Measurements from ENCODE around the gene ARHGAP8.
A peak's percentile ranks its signal among the peaks of the same experiment; 100 is the strongest.

The ARHGAP8 gene

DNA sequence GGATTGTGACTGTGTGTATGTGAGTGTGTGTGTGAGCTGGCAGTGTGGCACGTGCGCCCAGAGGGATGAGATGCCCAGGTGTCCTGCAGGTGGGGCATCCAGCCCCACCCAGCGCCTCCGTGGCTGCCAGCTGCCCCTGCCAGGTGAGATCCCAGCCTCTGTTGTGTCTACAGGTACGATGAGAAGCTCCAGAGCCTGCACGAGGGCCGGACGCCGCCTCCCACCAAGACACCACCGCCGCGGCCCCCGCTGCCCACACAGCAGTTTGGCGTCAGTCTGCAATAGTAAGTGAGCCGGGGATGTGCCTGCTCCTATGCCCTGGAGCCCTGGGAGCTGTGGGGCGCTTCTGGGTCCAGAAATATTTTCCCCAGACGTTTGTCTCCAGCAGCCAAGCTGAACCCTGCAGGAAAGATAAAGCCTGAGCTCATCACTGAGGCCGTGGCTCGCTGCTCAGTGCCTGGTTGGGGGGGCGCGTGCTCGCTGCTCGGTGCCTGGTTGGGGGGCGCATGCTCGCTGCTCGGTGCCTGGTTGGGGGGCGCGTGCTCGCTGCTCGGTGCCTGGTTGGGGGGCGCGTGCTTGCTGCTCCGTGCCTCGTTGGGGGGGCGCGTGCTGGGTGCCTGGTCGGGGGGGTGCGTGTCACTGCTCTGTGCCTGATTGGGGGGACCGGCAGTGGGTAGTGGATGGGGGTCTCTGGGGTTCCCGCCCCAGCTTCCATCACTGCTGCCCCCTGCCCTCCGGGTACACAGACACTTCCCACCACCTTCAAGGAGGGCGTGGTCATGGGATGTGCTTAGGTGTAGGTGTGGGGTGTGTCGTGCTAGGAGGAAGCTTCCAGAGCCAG, 73.2 kb downstream of the ARHGAP8 start:
- no peak for DNase-seq
- TF ChIP-seq CTCF (IDR thresholded peaks at IDR 0.05; ENCODE audit: low read depth, low read length) = no peak
- no peak overlapping the region for H3K27ac ChIP-seq
- H3K9me3 ChIP-seq (ENCODE audit: severe bottlenecking) = no peaks in the 10 kb centered on the region
- no peaks in the 10 kb centered on the region for H3K27me3 ChIP-seq (ENCODE audit: insufficient read depth, low read depth, severe bottlenecking)
- H3K4me3 ChIP-seq (ENCODE audit: low read depth, low read length) = no peak overlapping the region
- no peaks in the 10 kb centered on the region for H3K36me3 ChIP-seq

GRCh38 chr22:44827666-44828190, 75.4 kb downstream of the ARHGAP8 start:
- Histone ChIP-seq H3K27ac (no peak overlapping the region), H3K9me3 (ENCODE audit: severe bottlenecking) (peaks cover 11% of the 10 kb centered on the region), H3K27me3 (ENCODE audit: insufficient read depth, low read depth, severe bottlenecking) (no peaks in the 10 kb centered on the region), H3K36me3 (no peaks in the 10 kb centered on the region), H3K4me3 (ENCODE audit: low read depth, low read length) (no peak overlapping the region)
- no peak for TF ChIP-seq CTCF (IDR thresholded peaks at IDR 0.05; ENCODE audit: low read depth, low read length)
- DNase-seq = no peak

DNA sequence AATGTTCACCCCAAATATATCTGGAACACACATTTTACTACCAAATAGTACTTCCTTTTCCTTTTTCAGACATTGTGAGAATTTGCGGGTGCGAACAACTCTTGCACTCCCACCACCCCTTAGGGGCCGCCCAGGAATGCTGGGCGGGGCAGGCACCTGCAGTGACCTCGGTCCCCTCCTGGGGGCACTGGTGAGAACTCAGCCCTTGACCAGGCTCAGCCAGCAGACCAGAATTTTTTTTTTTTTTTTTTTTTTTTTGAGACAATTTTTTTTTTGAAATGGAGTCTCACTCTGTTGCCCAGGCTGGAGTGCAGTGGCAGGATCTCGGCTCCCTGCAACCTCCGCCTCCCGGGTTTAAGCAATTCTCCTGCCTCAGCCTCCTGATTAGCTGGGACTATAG, 75.8 kb downstream of the ARHGAP8 start:
- Histone ChIP-seq H3K9me3 (ENCODE audit: severe bottlenecking) (peaks cover 11% of the 10 kb centered on the region), H3K27me3 (ENCODE audit: insufficient read depth, low read depth, severe bottlenecking) (no peaks in the 10 kb centered on the region), H3K4me3 (ENCODE audit: low read depth, low read length) (no peak overlapping the region), H3K27ac (no peak overlapping the region), H3K36me3 (no peaks in the 10 kb centered on the region)
- DNase-seq = peak; percentile 52
- TF ChIP-seq CTCF (IDR thresholded peaks at IDR 0.05; ENCODE audit: low read depth, low read length) = peak; percentile 66

DNA sequence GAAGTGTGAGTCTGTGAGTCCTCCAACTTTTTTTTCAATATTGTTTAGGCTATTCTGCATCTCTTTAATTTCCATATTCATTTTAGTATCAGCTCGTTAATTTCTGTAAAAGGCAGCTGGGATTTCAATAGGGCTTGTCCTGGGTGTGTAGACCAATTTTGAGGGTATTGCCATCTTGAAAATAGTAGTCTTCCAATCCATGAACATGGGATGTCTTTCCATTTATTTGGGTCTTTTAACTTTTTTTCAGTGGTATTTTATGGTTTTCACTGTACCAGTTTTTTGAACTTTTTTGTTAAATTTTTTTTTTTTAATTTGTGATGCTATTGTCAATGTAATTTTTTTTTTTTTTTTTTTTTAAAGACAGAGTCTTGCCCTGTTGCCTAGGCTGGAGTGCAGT, 79.5 kb downstream of the ARHGAP8 start:
- no peak for DNase-seq
- no peak overlapping the region for H3K4me3 ChIP-seq (ENCODE audit: low read depth, low read length)
- H3K9me3 ChIP-seq (ENCODE audit: severe bottlenecking) = peaks cover 11% of the 10 kb centered on the region
- no peak for TF ChIP-seq CTCF (IDR thresholded peaks at IDR 0.05; ENCODE audit: low read depth, low read length)
- H3K36me3 ChIP-seq = no peaks in the 10 kb centered on the region
- no peaks in the 10 kb centered on the region for H3K27me3 ChIP-seq (ENCODE audit: insufficient read depth, low read depth, severe bottlenecking)
- H3K27ac ChIP-seq = no peak overlapping the region

- Histone ChIP-seq H3K27ac (no peak overlapping the region), H3K36me3 (no peaks in the 10 kb centered on the region), H3K4me3 (ENCODE audit: low read depth, low read length) (no peak overlapping the region), H3K27me3 (ENCODE audit: insufficient read depth, low read depth, severe bottlenecking) (peaks cover 3% of the 10 kb centered on the region), H3K9me3 (ENCODE audit: severe bottlenecking) (peaks cover 11% of the 10 kb centered on the region)
- TF ChIP-seq CTCF (IDR thresholded peaks at IDR 0.05; ENCODE audit: low read depth, low read length) = no peak
- DNase-seq = no peak
Measured at GRCh38 chr22:44834065-44834464, 81.7 kb downstream of the ARHGAP8 start.

Measured in WERI-Rb-1 (cell line).